Midbrain (tissue), 1 donor: Measurements from ENCODE around the gene FAM240A.
A peak's percentile ranks its signal among the peaks of the same experiment; 100 is the strongest.
"Not testable (repeated sequence)": the region's sequence is repeated elsewhere in the genome, so short reads cannot be mapped to it uniquely, and the experiment has no call there.

ENCODE experiments used
- DNase-seq: peaks from one replicate; lab custom pipeline; 2025; lab: John Stamatoyannopoulos, UW

Gene FAM240A

GRCh38 chr3:46612324-46612723 lies at the start of gene FAM240A:
Gene FAM240A, plus strand, starts transcription at chr3:46612525. Its CDS starts 159 bp downstream, at chr3:46612684.
- DNase-seq, result peak; percentile 42

GRCh38 chr3:46564190-46565021 lies 47.9 kb upstream of the FAM240A start:
- DNase-seq, result no peak

GRCh38 chr3:46565077-46565476 lies 47.2 kb upstream of the FAM240A start:
- DNase-seq, result no peak

- DNase-seq, result no peak
Measured at GRCh38 chr3:46565607-46566039, 46.7 kb upstream of the FAM240A start.

GRCh38 chr3:46566040-46566641 lies 46.2 kb upstream of the FAM240A start, which contains the start of gene LRRC2:
Gene LRRC2, minus strand, starts transcription at chr3:46566302. Its CDS starts 14,711 bp downstream, at chr3:46551591.
- no peak for DNase-seq

- DNase-seq, result no peak
Measured at GRCh38 chr3:46571684-46572083, 40.6 kb upstream of the FAM240A start.

GRCh38 chr3:46573701-46574100 lies 38.6 kb upstream of the FAM240A start:
- no peak for DNase-seq

GRCh38 chr3:46574243-46574646 lies 38.1 kb upstream of the FAM240A start:
- DNase-seq, result no peak

- DNase-seq, result no peak
Measured at GRCh38 chr3:46574881-46575576, 37.3 kb upstream of the FAM240A start.

GRCh38 chr3:46575577-46576222 lies 36.6 kb upstream of the FAM240A start:
- DNase-seq, result no peak

GRCh38 chr3:46576386-46576785 lies 35.9 kb upstream of the FAM240A start:
- DNase-seq, result no peak

GRCh38 chr3:46576879-46577278 lies 35.4 kb upstream of the FAM240A start:
- DNase-seq, result no peak

GRCh38 chr3:46577580-46578249 lies 34.6 kb upstream of the FAM240A start:
- not testable (repeated sequence) for DNase-seq

GRCh38 chr3:46578973-46579755 lies 33.2 kb upstream of the FAM240A start:
- no peak for DNase-seq

- no peak for DNase-seq
Measured at GRCh38 chr3:46579756-46580286, 32.5 kb upstream of the FAM240A start.

- DNase-seq, result no peak
Measured at GRCh38 chr3:46580675-46581074, 31.6 kb upstream of the FAM240A start.

- DNase-seq, result no peak
Measured at GRCh38 chr3:46584598-46585467, 27.5 kb upstream of the FAM240A start.

GRCh38 chr3:46585799-46586693 lies 26.3 kb upstream of the FAM240A start:
- DNase-seq, result no peak
